Sigmoid colon (tissue), 7 donors: ENCODE measurements around the gene SOBP. TPM values are rescaled to one million over a fixed set of nuclear protein-coding genes. Genes with fewer than 3 reads are reported as not detected.

Source experiments
- DNase-seq: peaks from one replicate; pipeline ENCODE4 v3.0.0-alpha.2; 2019
- H3K27ac ChIP-seq, 4 donors: fragments of 200-600 bp; sonication (generic); one replicate each; pipeline ENCODE4 v1.5.1; 2016 to 2019; ENCODE audit warnings: mild to moderate bottlenecking in 1 of 4
- H3K27me3 ChIP-seq, 3 donors: fragments of 200-600 bp; sonication (generic); one replicate each; pipeline ENCODE4 v1.5.1; 2019; ENCODE audit warnings: mild to moderate bottlenecking in 1 of 3
- H3K36me3 ChIP-seq, 4 donors: fragments of 200-600 bp; sonication (generic); one replicate each; pipeline ENCODE4 v1.5.1; 2016 to 2019
- H3K4me1 ChIP-seq, 4 donors: fragments of 200-600 bp; sonication (generic); one replicate each; pipeline ENCODE4 v1.5.1; 2017 to 2019
- H3K4me3 ChIP-seq, 4 donors: fragments of 200-600 bp; sonication (generic); one replicate each; pipeline ENCODE4 v1.5.1; 2017 to 2019; ENCODE audit warnings: mild to moderate bottlenecking in 2 of 4, moderate library complexity in 1 of 4
- H3K9me3 ChIP-seq, 4 donors: fragments of 200-600 bp in 3 of 4; sonication (generic) in 3 of 4; one replicate each; pipeline versions ENCODE4 v1.5.1 to v1.6.1; 2013 to 2019
- CTCF ChIP-seq, 4 experiments: fragments of 450-650 bp in 3 of 4; fragments of 200-600 bp in 1 of 4; IDR thresholded peaks; one replicate each; pipeline ENCODE4 v1.5.1; 2016 to 2019; ENCODE audit warnings: antibody characterized with exemption in 4 of 4, mild to moderate bottlenecking in 3 of 4, moderate library complexity in 2 of 4
- EP300 ChIP-seq, 4 donors: sonication (generic); formaldehyde crosslinking; IDR thresholded peaks; one replicate each; pipeline ENCODE4 v1.6.1; 2017; ENCODE audit warnings: antibody characterized with exemption in 4 of 4
- POLR2A ChIP-seq, 2 donors: fragments of 450-650 bp; IDR thresholded peaks; one replicate each; pipeline ENCODE4 v1.6.1; 2016; ENCODE audit warnings: antibody characterized with exemption in 2 of 2, mild to moderate bottlenecking in 2 of 2, moderate library complexity in 2 of 2
- POLR2AphosphoS5 ChIP-seq, 4 donors: sonication (generic); formaldehyde crosslinking; IDR thresholded peaks; one replicate each; pipeline ENCODE4 v1.6.1; 2017; ENCODE audit warnings: antibody characterized with exemption in 4 of 4
- WGBS, 2 donors: extraction: QIAGEN DNeasy Blood & Tissue Kit; methylation state at CpG; one replicate each; pipeline ENCODE4 v1.1.7; 2013; 5-methylcytosine and 5-hydroxymethylcytosine counted together
- intact Hi-C: fragments of 100-400 bp; cut with DNase I; formaldehyde crosslinking; loops from one replicate; pipeline ENCODE4 v1.15.1; 2023
- polyA plus RNA-seq, 3 donors: library from polyadenylated mRNA; stranded (reverse); fragments of 200-250 nt; gene quantifications; one replicate each; pipeline ENCODE4 v1.2.3, GENCODE V29; 2013
- total RNA-seq, 4 donors: library from RNA; depleted of rRNA; stranded (reverse); fragments of >200 nt; gene quantifications; one replicate each; pipeline ENCODE4 v1.1.0, GENCODE V29; 2016
- donor health status: healthy with polysubstance abuse.
- donor health status: Bipolar disorder and iron deficiency.
- donor health status: healthy.

Gene SOBP
- total and polyA plus RNA-seq, 7 donors = 1.2 to 38.5 (median 16.8) TPM

- Histone ChIP-seq H3K27ac (no peak overlapping the region), H3K36me3 (no peaks in the 10 kb centered on the region), H3K4me1 (peaks cover 0 to 7% (median 3%) of the 10 kb centered on the region in 4 donors), H3K4me3 (no peak overlapping the region), H3K27me3 (no peaks in the 10 kb centered on the region), H3K9me3 (no peaks in the 10 kb centered on the region)
- intact Hi-C loops = no loop called here
- no peak for TF ChIP-seq CTCF (IDR thresholded peaks at IDR 0.05)
- no peak for TF ChIP-seq POLR2A (IDR thresholded peaks at IDR 0.05)
- TF ChIP-seq POLR2AphosphoS5 (IDR thresholded peaks at IDR 0.05) = no peak
- no peak for TF ChIP-seq EP300 (IDR thresholded peaks at IDR 0.05)
- WGBS, 2 donors = 65 to 86% methylated on average over 6 of the region's 6 CpGs
- no peak for DNase-seq
Measured at GRCh38 chr6:107598091-107598490, 108.2 kb downstream of the SOBP start.

- WGBS, 2 donors = 91 to 92% methylated on average over 4 of the region's 4 CpGs
- intact Hi-C loops = no loop called here
- Histone ChIP-seq H3K9me3 (no peaks in the 10 kb centered on the region), H3K4me1 (peaks cover 0 to 7% (median 3%) of the 10 kb centered on the region in 4 donors), H3K27me3 (no peaks in the 10 kb centered on the region), H3K4me3 (no peak overlapping the region), H3K36me3 (no peaks in the 10 kb centered on the region), H3K27ac (no peak overlapping the region)
- no peak for DNase-seq
- TF ChIP-seq POLR2A (IDR thresholded peaks at IDR 0.05) (no peak), CTCF (IDR thresholded peaks at IDR 0.05) (no peak), EP300 (IDR thresholded peaks at IDR 0.05) (no peak), POLR2AphosphoS5 (IDR thresholded peaks at IDR 0.05) (no peak)
Measured at GRCh38 chr6:107599043-107599442, 109.1 kb downstream of the SOBP start.

- DNase-seq = no peak
- TF ChIP-seq CTCF (IDR thresholded peaks at IDR 0.05) (no peak), POLR2A (IDR thresholded peaks at IDR 0.05) (no peak), POLR2AphosphoS5 (IDR thresholded peaks at IDR 0.05) (no peak), EP300 (IDR thresholded peaks at IDR 0.05) (no peak)
- Histone ChIP-seq H3K27ac (no peak overlapping the region), H3K27me3 (no peaks in the 10 kb centered on the region), H3K36me3 (no peaks in the 10 kb centered on the region), H3K9me3 (no peaks in the 10 kb centered on the region), H3K4me3 (no peak overlapping the region), H3K4me1 (peaks cover 0 to 7% (median 3%) of the 10 kb centered on the region in 4 donors)
- intact Hi-C loops = no loop called here
- WGBS, 2 donors = 88 to 94% methylated on average over 5 of the region's 5 CpGs
Measured at GRCh38 chr6:107600121-107600520, 110.2 kb downstream of the SOBP start.

- intact Hi-C loops = no loop called here
- Histone ChIP-seq H3K27ac (no peak overlapping the region), H3K27me3 (no peaks in the 10 kb centered on the region), H3K36me3 (no peaks in the 10 kb centered on the region), H3K9me3 (no peaks in the 10 kb centered on the region), H3K4me1 (peaks cover 0 to 7% (median 3%) of the 10 kb centered on the region in 4 donors), H3K4me3 (no peak overlapping the region)
- TF ChIP-seq POLR2AphosphoS5 (IDR thresholded peaks at IDR 0.05) (no peak), POLR2A (IDR thresholded peaks at IDR 0.05) (no peak), CTCF (IDR thresholded peaks at IDR 0.05) (no peak), EP300 (IDR thresholded peaks at IDR 0.05) (no peak)
- WGBS, 2 donors = 35 to 59% methylated on average over 5 of the region's 5 CpGs
- no peak for DNase-seq
Measured at GRCh38 chr6:107600936-107601335, 111.0 kb downstream of the SOBP start.

- H3K9me3 ChIP-seq = no peaks in the 10 kb centered on the region
- peaks cover 0 to 7% (median 3%) of the 10 kb centered on the region in 4 donors for H3K4me1 ChIP-seq
- no peaks in the 10 kb centered on the region for H3K27me3 ChIP-seq
- 95 to 96% methylated on average over 3 of the region's 3 CpGs for WGBS, 2 donors
- DNase-seq = no peak
- no peak for TF ChIP-seq EP300 (IDR thresholded peaks at IDR 0.05)
- TF ChIP-seq CTCF (IDR thresholded peaks at IDR 0.05) = no peak
- no peak for TF ChIP-seq POLR2AphosphoS5 (IDR thresholded peaks at IDR 0.05)
- no peak for TF ChIP-seq POLR2A (IDR thresholded peaks at IDR 0.05)
- no peaks in the 10 kb centered on the region for H3K36me3 ChIP-seq
- H3K27ac ChIP-seq = no peak overlapping the region
- no peak overlapping the region for H3K4me3 ChIP-seq
- intact Hi-C loops = no loop called here
Measured at GRCh38 chr6:107601406-107601805, 111.5 kb downstream of the SOBP start.
